Fibroblast of skin of scalp (primary cell): ENCODE results near the gene ARMC3.

Experiments
- DNase-seq: peaks from one replicate; pipeline ENCODE4 v3.0.0-alpha.2; 2013

Gene ARMC3

DNA sequence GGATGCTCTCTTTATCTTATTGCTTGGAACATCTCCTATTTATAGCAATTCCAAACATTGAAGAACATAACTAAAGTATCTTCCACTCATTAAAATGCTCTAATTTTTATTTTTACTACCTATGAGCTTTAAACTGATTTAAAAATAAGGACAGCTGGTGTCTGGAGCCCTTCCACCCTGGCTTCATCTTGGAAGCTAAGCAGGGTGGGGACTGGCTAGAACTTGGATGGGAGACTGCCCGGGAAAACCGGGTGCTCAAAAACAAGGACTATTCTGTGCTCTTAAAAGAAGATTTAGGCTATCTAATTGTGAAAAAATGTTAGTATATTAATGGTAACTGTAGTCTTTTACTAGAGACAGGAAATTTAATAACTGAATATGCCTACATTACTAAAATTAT is 69.2 kb downstream of the ARMC3 start:
- peak; percentile 19 for DNase-seq

DNA sequence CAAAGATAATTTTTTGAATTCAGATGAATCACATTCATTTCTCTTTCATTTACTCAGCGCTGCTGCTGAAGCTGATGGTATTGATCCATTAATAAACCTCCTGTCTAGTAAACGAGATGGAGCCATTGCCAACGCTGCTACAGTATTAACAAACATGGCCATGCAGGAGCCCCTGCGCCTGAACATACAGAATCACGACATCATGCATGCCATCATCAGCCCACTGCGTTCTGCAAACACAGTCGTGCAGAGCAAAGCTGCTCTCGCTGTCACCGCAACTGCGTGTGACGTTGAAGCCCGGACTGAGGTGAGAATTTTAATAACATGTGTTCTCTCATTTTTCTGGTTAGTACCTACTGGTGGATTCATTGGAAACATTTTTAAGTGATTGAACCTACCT is 70.2 kb downstream of the ARMC3 start:
- no peak for DNase-seq

DNA sequence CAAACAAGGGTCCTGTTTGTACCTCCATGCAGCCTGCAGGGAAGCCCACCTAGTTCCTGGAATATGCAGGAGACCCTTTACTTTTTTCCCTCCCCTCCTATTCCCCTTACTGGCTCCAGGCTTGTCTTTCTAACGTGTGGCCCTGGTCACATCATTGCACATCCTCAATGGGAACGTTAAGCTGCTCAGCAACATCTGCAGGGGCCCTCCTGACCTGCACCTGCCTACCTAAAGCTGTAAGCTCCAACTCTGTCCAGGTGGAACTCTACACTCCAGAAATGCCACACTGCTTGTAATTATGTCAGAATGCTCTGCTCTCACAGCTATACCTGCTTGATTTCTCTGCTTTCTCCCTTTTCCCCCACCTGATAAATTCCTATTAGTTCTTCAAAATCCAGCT is 72.1 kb downstream of the ARMC3 start:
- no peak for DNase-seq

DNA sequence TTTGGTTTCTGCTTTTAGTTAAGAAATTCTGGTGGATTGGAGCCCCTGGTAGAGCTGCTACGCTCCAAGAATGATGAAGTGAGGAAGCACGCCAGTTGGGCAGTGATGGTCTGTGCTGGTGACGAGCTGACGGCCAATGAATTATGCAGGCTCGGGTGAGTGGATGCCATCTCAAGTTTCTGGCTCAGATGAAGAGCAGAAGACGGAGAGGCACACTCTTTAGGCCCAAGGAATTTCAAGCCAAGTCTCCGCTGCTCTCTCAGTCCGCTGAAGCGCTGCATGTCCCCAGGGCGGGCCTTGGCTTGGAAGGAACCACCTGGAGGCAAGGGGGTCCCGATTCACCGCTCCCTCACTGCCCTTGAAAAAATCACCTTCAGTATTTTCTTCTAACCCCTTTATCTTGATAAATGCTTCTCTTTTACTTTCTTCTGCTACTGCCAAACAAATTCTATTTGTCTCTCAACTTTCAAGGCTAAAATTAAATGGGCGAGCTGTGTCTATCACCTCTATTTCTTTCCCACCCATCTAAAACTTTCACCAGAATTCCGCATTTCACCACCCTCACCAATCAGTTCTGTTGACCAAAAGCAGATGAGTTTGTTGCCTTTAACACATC is 74.2 kb downstream of the ARMC3 start:
- no peak for DNase-seq

DNA sequence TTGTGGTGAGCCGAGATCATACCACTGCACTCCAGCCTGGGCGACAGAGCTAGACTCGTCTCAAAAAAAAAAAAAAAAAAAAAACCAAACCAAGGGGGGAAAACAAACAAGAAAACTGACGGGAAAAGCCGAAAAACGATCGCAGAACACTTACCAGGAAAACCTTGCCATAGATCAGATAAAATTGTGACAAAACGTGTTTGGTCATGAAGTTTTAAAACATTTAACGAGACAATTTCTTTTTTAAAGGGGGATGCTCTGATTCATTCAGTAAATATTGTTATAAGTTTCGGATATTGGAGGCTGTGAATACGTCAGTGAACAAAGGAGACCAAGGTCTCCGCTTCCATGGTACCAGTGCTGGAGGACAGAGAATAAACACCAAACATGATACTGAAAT is 77.3 kb downstream of the ARMC3 start:
- no peak for DNase-seq

DNA sequence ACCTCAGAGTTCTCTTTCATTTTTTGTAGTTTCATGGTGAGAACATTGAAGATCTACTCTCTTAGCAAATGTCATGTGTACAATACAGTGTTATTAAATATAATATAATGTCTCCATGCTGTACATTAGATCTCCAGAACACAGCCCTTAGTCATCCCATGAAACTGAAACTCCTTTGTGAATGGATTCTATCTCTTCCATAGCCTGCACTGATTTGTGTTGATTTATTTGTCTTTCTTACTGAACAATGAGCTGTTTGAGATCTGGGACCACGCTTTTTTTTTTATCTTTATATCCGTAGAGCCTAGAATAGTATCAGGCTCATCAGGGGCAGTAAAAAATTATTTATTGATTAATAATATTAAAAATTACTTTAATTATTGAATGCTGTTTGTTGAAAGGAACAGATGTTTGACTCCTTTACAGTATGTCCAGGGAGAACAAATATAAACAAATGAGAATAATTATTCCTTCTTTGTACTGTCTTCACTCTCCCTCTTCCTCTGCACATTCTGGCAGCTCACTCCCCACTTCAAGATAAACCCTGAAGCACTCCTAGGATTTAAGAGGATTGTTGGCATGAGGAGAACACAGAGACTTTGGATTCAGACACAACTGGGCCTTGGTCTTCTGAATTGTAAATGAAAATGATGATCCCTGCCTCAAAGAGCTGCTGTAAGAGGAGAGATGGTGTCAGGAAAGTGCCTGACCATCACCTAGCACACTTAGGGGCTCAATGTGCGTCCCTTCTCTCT is 85.9 kb downstream of the ARMC3 start:
- DNase-seq = no peak

DNA sequence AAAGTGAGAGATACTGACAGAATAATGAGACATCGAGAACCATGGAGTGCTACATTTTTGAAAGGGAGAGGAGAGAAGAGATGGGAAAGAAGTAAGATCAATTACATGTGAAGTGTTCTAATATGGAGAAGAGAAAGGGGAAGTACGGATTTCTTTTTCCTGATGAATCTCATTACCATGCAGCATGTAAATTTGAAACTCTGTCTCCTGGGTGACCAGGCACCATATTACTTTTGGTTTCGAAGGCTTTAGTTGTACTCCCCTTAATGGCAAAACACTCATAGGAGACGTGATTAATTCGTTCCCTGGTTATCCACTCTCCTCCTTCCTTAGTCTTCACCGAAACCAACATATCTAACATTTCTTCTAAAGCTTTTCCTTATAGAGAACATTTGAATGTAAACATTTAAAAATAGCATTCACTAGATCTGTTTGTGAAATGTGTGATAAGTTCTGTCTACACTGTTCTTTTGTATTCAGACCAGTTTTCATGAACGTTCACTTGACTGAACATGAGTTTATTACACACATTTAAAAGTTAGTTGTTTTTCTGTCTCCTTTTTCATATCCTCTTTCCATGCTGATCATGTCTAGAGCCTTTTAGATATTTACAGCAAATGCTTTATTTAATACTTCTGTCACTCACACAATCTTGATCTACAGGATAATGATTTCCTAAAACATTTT is 87.3 kb downstream of the ARMC3 start:
- no peak for DNase-seq

DNA sequence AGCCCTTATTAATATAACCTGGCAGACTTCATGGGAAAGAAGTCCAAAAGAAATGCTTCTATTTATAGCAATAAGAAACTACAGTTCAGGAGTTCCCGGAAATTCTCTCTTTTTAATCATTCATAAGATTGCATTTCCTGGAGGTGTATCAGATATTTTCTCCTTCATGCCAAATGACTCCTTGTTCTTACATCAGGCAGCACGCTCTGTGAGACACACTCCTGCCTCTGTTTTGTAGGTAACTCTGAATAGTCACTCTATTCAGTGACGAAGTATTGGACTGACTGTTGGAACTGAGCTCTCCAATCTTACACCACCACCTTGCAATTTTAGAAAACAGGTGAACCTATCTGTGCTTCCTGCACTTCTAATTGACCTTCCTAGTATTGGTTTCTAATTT is 88.8 kb downstream of the ARMC3 start:
- DNase-seq = no peak

DNA sequence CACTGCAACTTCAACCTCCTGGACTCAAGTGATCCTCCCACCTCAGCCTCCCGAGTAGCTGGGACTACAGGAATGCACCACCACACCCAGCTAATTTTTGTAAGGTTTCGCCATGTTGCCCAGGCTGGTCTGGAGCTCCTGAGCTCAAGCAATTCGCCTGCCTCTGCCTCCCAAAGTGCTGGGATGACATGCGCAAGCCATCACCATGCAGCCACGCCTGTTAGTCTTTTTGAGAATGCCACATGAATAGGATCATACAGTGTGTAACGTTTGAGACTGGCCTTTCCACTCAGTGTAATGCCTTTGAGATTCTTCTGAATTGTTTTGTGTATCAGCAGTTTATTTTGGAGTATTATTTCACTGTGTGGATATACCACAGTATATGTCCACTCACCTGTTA is 91.8 kb downstream of the ARMC3 start:
- no peak for DNase-seq

DNA sequence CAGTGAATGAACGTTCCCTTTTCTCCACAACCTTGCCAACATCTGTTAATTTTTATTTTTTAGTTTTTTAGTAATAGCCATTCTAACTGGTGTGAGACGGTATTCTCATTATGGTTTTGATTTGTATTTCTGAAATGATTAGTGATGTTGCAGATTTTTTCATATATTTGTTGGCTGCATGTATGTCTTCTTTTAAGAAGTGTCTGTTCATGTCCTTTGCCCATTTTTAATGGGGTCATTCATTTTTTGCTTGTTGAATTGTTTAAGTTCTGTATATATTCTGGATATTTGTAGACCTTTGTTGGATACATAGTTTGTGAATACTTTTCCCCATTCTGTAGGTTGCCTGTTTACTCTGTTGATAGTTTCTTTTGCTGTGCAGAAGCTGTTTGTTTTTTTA is 93.6 kb downstream of the ARMC3 start:
- no peak for DNase-seq

DNA sequence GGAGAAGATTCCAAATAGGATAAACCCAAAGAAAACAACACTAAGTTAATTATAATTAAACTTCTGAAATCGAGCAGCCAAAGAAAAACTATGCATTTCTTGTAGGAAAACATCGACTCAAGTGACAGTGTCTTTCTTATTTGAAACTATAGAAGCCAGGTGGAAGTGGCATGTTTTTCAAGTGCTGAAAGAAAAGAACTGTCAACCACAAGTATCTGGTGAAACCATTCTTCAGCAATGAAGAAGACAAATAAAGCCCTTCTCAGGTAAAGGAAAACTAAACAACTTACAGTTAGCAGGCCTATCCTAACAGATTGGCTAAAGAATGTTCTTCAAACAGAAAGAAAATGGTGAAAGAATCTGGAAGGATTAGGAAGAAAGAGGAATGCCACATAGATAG is 96.1 kb downstream of the ARMC3 start:
- no peak for DNase-seq

DNA sequence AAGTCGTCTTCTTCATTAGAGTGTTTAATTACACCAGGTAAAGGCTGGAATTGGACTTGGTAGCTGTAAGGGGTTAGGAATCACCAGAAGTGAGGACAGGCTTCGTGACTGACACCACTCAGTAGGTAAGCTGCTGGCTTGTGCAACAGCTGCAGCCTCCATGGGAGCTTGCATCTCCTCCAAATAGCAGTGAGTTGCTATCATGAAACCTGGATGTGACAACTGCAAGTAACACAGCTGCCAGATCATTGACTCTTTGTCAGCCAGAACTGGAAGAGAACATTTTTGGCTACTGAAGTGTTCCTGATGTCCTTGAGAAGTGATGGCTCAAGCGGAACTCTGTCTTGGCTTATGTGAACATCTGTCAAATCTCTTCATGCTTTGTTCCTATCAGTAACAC is 103.5 kb downstream of the ARMC3 start:
- DNase-seq = no peak

DNA sequence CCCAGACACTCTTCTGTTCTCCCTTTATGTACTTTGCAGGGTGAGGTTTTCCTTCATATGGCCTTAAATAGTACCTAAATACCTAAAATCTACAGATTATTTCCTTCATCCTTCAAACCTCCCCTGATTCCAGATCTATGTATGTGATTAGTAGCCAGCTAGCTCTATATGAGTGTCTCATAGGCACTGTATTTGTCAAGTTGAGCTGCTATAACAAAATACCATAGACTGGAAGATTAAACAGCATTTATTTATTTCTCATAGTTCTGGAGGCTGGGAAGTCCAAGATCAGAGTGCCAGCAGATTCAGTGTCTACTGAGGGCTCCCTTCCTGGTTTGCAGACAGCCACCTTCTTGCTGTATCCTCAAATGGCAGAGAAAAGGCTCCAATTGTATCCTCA is 106.9 kb downstream of the ARMC3 start:
- no peak for DNase-seq

DNA sequence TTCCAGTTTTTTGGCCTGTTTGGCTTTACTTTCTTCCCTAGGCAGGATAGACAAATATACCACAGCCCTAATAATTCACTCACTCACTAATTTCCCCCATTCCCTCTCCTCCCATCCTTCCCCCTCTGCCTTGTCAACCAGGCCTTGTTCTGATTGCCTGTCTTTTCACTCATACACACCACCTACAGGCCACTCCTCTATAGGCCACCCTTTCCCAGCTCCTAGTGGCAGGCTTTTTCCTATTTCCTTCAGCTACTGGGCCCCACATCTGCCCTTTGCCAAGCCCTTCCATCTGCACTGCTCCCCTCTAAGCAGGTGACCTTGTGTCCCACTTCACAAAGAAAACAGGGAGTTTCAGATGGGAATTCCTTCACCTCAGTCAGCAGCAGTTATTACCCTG is 107.7 kb downstream of the ARMC3 start:
- DNase-seq = no peak

DNA sequence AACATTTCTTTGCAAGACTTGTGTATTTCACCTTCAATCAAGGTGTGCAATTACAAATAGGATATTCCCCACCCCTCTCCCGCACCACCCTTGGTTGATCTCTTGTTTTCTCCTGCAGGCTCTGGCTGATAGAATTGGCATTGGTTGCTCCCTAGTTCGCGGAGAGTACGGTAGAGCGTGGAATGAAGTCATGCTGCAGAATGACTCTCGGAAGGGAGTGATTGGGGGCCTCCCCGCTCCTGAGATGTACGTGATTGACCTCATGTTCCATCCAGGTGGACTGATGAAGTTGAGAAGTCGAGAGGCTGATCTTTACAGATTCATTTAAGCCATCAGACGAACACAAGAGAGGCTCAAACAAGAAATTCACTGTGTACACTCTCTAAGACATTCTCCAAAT is 109.3 kb downstream of the ARMC3 start:
- DNase-seq = no peak

DNA sequence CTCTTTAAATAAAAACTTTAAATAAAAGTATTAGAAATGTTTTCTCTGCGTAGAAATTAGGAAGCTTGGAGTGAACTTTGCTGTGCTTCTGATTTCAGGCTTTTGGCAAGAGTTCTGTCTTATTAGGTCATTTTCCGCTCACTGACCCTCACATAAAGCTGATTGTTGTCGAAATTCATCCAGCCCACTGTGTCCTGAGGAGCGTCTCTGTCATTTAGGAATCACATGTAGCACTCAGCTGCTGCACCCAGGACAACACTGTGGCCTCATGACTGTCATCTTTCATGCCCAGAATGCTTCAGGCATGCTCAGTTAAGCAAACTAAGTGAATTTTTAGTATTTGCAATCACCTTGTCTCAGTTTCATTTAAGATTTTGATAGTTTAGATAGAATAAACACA is 109.7 kb downstream of the ARMC3 start:
- no peak for DNase-seq

DNA sequence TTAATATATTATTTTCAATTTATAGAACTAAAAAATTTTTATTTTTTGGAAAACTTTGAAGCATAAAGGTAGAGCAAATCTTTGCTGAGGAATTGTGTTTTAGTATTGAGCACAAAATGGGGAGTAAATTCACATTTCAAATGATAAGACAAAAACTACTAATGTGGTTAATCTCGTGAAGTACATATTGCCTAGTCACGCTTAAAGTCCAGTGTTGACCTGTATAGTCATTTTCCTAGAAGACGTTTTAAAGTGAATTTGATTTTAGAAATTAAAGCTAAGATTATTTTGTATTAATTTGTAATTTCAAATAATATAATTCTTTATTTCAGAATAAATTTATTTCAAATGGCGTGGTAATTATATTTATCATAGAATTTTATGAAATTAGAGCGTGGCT is 110.3 kb downstream of the ARMC3 start:
- no peak for DNase-seq

DNA sequence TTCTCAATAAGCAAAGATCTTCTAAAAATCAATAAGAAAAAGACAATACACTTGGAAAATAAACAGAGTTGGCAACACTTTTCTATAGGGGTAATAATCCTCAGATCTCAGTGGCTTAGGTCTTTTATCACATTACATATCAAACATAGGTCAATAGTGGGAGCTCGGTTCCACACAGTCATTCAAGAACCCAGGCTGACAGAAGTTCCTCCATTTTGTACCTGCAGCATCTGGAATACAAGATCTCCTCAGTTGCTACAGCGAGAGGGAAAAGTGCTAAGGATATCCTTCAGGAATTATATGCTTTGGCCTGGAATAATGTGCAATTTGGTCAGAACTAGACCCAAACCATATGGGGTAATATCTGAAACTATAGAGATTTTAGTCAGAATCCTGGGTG is 112.1 kb downstream of the ARMC3 start:
- DNase-seq = no peak

DNA sequence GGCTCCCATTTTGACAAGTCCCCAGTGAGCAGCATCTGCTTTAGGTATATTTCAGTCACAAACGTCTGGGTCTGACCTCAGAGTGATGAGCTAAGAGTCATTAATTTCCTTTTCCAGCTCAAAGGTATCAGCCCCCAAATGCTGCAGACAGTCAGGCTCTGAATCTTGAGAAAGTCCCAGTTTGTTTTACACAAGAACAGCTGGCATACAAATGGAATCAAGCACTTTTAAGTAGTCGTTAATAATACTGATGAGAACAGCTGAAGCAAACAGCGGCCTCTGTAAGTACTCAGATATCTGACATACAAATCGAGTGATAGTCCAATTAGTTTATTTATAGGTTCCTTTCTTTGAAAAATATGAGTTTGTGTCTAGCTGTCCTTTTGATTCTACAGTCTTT is 118.2 kb downstream of the ARMC3 start:
- DNase-seq = no peak

DNA sequence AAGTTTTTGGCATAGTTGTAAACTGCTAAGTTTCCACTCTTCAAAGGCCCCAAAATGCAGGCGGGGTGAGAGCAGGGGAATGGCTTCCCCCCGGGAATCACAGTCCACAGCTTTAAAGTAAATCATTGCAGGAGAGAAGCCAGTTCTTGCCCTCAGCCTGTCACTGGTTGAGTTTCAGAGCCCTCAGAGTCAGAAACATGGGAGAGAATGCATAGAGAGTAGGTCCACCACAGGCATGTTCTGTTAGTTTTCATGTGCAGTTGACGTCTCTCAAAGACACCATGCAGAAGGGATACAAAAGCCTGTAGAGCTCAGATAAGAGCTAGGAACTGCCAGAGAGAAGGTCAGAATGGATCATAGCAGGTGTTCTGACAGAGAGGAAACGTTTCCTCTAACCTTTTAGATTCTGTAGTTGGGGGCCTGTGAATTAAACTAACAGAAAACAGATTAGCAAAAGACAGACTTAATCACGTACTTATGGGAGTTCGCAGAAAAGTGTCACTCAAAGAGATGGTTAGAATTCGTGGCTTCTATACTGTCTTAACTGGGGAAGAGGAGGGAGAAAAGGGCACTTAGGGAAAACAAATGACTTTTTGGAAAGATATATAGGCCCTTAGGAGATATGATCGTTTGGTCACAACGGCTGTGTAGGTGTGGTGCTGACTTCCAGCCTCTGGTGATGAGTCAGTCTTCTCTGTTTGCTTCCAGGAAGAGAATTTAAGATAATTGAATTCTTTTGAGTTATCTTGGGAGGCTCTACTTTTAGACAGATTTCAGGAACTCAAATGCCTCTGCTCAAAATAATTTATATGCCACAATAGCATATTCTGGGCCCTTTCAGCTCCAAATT is 119.6 kb downstream of the ARMC3 start:
- no peak for DNase-seq

DNA sequence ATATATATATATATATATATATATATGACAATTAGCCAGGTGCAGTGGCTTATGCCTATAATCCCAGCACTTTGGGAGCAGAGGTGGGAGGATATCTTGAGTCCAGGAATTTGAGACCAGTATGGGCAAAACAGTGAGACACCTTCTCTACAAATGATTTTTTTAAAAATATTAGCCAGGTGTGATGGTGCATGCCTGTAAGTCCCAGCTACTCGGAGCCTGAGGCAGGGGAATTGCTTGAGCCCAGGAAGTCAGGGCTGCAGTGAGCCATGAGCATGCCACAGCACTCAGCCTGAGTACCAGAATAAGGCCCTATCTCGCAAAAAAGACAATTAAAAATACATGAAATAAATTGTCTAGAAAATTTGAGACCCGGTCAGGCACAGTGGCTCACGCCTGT is 120.3 kb downstream of the ARMC3 start:
- no peak for DNase-seq

DNA sequence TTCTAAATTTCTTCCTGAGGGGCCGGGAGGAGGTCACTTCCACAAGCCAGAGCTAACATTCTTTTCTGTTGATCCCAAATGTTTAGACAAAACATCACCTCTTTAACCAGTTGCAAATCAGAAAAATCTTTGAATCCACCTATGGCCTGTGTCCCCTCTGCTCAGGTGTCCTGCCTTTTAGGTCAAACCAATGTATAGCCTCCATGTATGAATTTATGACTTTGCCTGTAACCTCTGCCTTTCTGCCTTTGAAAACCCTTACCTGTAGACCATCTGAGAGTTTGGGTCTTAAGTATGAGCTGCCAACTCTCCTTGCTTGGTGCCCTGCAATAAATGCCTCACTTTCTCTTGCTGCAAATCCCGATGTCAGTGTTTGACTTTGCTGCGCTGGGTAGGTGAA is 123.4 kb downstream of the ARMC3 start:
- no peak for DNase-seq

DNA sequence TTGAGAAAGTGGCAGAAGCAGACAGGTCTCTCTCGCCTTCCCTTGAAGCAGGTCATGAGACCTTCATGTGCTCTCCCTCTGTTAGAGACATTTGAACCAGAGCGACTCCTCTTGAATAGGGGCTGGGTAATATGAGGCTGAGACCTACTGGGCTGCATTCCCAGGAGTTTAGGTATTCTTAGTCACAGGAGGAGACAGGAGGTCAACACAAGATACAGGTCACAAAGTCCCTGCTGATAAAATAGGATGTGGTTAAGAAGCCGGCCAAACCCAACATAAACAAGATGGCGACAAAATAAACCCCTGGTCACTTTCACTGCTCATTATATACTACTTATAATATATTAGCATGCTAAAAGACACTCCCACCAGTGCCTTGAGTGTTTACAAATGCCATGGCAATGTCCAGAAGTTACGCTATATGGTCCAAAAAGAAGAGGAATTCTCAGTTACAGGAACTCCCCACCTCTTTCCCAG is 124.0 kb downstream of the ARMC3 start:
- no peak for DNase-seq
